A673 (cell line): Measurements from ENCODE around the gene RNF225. TPM values are rescaled to one million over a fixed set of nuclear protein-coding genes. Genes with fewer than 3 reads are reported as not detected.

Experiments
- BruUV-seq: library from RNA; stranded (reverse); fragments of 400-500 nt; replicated peaks from 2 replicates; lab custom pipeline; 2021; lab: Mats Ljungman, UMichigan
- CTCF ChIA-PET: fragments of 300-600 bp; sonication (Branson Sonifier 250); formaldehyde crosslinking; loops from one replicate; lab custom pipeline; 2022; ENCODE audit warnings: antibody characterized with exemption; lab: Charles Lee
- POLR2A ChIA-PET: fragments of 300-600 bp; sonication (Branson Sonifier 250); formaldehyde crosslinking; loops from one replicate; lab custom pipeline; 2022; ENCODE audit warnings: antibody characterized with exemption; ENCODE audit not compliant: low non-redundant PET; lab: Charles Lee
- DNase-seq: peaks from one replicate; pipeline ENCODE4 v3.0.0-alpha.2; 2015; ENCODE audit warnings: low spot score
- H3K27ac ChIP-seq: fragments of 200-600 bp; sonication (generic); 2 replicates; pipeline ENCODE4 v1.5.1; 2016; ENCODE audit warnings: mixed run types, low read depth, mild to moderate bottlenecking, mixed read lengths, antibody characterized with exemption, low read length; ENCODE audit not compliant: poor library complexity, severe bottlenecking
- H3K27me3 ChIP-seq: fragments of 200-600 bp; sonication (generic); replicated peaks from 2 replicates; pipeline ENCODE4 v1.6.1; 2017; ENCODE audit warnings: mixed run types, low read depth, mild to moderate bottlenecking, mixed read lengths, antibody characterized with exemption, low read length; ENCODE audit not compliant: insufficient read depth, poor library complexity
- H3K36me3 ChIP-seq: fragments of 200-600 bp; sonication (generic); 2 replicates; pipeline ENCODE4 v1.6.1; 2016; ENCODE audit warnings: mixed run types, mild to moderate bottlenecking, mixed read lengths, antibody characterized with exemption, low read length; ENCODE audit not compliant: insufficient read depth, poor library complexity, severe bottlenecking
- H3K4me1 ChIP-seq: fragments of 200-600 bp; sonication (generic); 2 replicates; pipeline ENCODE4 v1.6.1; 2017; ENCODE audit warnings: mixed run types, mild to moderate bottlenecking, mixed read lengths, antibody characterized with exemption, low read length; ENCODE audit not compliant: insufficient read depth, poor library complexity, severe bottlenecking
- H3K4me3 ChIP-seq: fragments of 200-600 bp; sonication (generic); 2 replicates; pipeline ENCODE4 v1.5.1; 2016; ENCODE audit warnings: low read depth, mixed run types, mild to moderate bottlenecking, mixed read lengths, low read length; ENCODE audit not compliant: poor library complexity, severe bottlenecking
- H3K9me3 ChIP-seq: fragments of 200-600 bp; sonication (generic); 2 replicates; pipeline ENCODE4 v1.6.1; 2016; ENCODE audit warnings: mixed run types, low read depth, mild to moderate bottlenecking, mixed read lengths, antibody characterized with exemption, low read length; ENCODE audit not compliant: poor library complexity, severe bottlenecking
- CTCF ChIP-seq: fragments of 300-800, 200-600 bp; sonication (generic); conservative IDR thresholded peaks from 2 replicates; pipeline ENCODE4 v1.5.1; 2017; ENCODE audit warnings: low read depth, mild to moderate bottlenecking, antibody characterized with exemption, low read length, moderate library complexity, mixed read lengths
- EZH2 ChIP-seq: fragments of 200-600 bp; sonication (generic); IDR thresholded peaks from 2 replicates; pipeline ENCODE4 v1.6.1; 2017; ENCODE audit warnings: borderline replicate concordance, low read depth, mild to moderate bottlenecking, mixed read lengths, antibody characterized with exemption, low read length; ENCODE audit not compliant: poor library complexity, severe bottlenecking
- intact Hi-C: fragments of 100-400 bp; cut with micrococcal nuclease; formaldehyde crosslinking; loops from one replicate; pipeline ENCODE4 v1.10.0; 2022; ENCODE audit not compliant: unreplicated experiment
- total RNA-seq: library from RNA; stranded (reverse); gene quantifications from 2 replicates; pipeline ENCODE4 v1.2.3, GENCODE V29; 2021

The RNF225 gene
- total RNA-seq, 1 experiment from 2014 or later: 0.60 TPM

DNA sequence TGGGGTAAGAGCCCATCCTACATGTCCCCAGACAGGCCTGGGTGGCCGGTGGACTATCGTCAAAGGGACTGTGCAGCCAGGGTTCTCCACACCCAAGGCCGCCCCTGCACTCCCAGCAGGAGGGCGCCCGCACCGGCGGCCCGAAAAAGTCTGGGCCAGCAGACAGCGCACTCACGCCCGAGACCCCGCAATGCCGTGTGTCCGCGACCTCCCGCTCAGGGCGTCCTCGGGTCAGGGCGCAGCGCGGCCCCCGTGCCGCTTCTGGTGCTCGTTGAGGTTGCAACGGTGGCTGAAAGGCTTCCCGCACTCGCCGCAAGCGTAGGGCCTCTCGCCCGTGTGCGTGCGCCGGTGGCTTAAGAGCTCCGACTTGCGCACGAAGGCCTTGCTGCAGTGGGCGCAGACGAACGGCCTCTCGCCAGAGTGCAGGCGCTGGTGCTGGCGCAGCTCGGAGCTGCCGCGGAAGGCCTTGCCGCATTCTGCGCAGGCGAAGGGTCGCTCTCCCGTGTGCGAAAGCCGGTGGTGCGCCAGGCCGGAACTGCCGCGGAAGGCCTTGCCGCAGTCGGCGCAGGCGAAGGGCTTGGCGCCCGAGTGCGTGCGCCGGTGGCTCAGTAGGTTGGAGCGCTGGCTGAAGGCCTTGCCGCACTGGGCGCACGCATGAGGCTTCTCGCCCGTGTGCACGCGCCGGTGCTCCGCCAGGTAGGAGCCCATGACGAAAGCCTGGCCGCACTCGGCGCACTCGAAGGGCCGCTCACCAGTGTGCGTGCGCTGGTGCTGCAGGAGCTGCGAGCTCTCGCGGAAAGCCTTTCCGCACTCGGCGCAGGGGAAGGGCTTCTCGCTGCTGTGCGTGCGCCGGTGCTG is 39.3 kb upstream of the RNF225 start:
- no peak overlapping the region for H3K4me3 ChIP-seq
- no peak overlapping the region for H3K27ac ChIP-seq

GRCh38 chr19:58356766-58357480 is 38.5 kb upstream of the RNF225 start:
- Histone ChIP-seq H3K27ac (no peak overlapping the region), H3K9me3 (no peaks in the 10 kb centered on the region), H3K4me1 (peaks cover 6% of the 10 kb centered on the region), H3K4me3 (no peak overlapping the region), H3K27me3 (no peaks in the 10 kb centered on the region), H3K36me3 (no peaks in the 10 kb centered on the region)
- TF ChIP-seq CTCF: no peak
- POLR2A ChIA-PET: no interaction called here
- CTCF ChIA-PET: no interaction called here
- no peak for DNase-seq
- no TSS peak for BruUV-seq
- intact Hi-C loops: no loop called here

More for the DNA sequence above, 39.3 kb upstream of the RNF225 start:
- H3K36me3 ChIP-seq: no peaks in the 10 kb centered on the region
- CTCF ChIA-PET: no interaction called here
- intact Hi-C loops: no loop called here
- POLR2A ChIA-PET: interaction anchor here (0.6 kb wide), 1 partner anchor 8 kb away, joined by 5 read pairs; no protein-coding TSS in a partner anchor
- no peaks in the 10 kb centered on the region for H3K4me1 ChIP-seq
- DNase-seq: peak; percentile 33
- no peaks in the 10 kb centered on the region for H3K27me3 ChIP-seq
- H3K9me3 ChIP-seq: no peaks in the 10 kb centered on the region
- TF ChIP-seq EZH2 (no peak), CTCF (no peak)
- no TSS peak for BruUV-seq

GRCh38 chr19:58357481-58358145 is 37.8 kb upstream of the RNF225 start:
- intact Hi-C loops: no loop called here
- ChIA-PET CTCF (no interaction called here), POLR2A (no interaction called here)
- H3K27me3 ChIP-seq: no peaks in the 10 kb centered on the region
- TF ChIP-seq CTCF (no peak), EZH2 (no peak)
- peaks cover 6% of the 10 kb centered on the region for H3K4me1 ChIP-seq
- no peaks in the 10 kb centered on the region for H3K9me3 ChIP-seq
- no peak overlapping the region for H3K4me3 ChIP-seq
- no peak overlapping the region for H3K27ac ChIP-seq
- BruUV-seq: no TSS peak
- no peaks in the 10 kb centered on the region for H3K36me3 ChIP-seq
- DNase-seq: no peak
